Occipital lobe (tissue), 1 donor: Measurements from ENCODE around the gene OR52W1. TPM values are rescaled to one million over a fixed set of nuclear protein-coding genes. Genes with fewer than 3 reads are reported as not detected.

Experiments
- total RNA-seq: library from RNA; depleted of rRNA; stranded (reverse); fragments of >200 nt; gene quantifications from one replicate; pipeline ENCODE4 v1.2.3, GENCODE V29; 2014

OR52W1 gene
- total RNA-seq, 1 donor from 2014 or later, result not detected

Other genes starting within 250 kb of the OR52W1 start
- gene OR56A5, start 230.7 kb upstream of the OR52W1 start, total RNA-seq, result not detected
- gene OR52L1, start 212.2 kb upstream of the OR52W1 start, total RNA-seq, result not detected
- under 0.01 TPM for gene OR56A4, start 192.3 kb upstream of the OR52W1 start, total RNA-seq
- under 0.01 TPM for gene OR56A1, start 168.5 kb upstream of the OR52W1 start, total RNA-seq
- gene OR56B4, start 91.5 kb upstream of the OR52W1 start, total RNA-seq, result not detected
- not detected for gene OR52B2, start 28.9 kb upstream of the OR52W1 start, total RNA-seq
- not detected for gene C11orf42, start 6.3 kb downstream of the OR52W1 start, total RNA-seq
- gene FHIP1B, start 35.4 kb downstream of the OR52W1 start, total RNA-seq, result 19.8 TPM
- 0.31 TPM for gene CNGA4, start 39.9 kb downstream of the OR52W1 start, total RNA-seq
- 5.3 TPM for gene CCKBR, start 60.6 kb downstream of the OR52W1 start, total RNA-seq
- gene CAVIN3, start 121.3 kb downstream of the OR52W1 start, total RNA-seq, result 2.5 TPM
- gene SMPD1, start 191.2 kb downstream of the OR52W1 start, total RNA-seq, result 8.1 TPM
- 266 TPM for gene APBB1, start 219.9 kb downstream of the OR52W1 start, total RNA-seq
- 2.3 TPM for gene HPX, start 241.8 kb downstream of the OR52W1 start, total RNA-seq